ENCODE data around the gene ARMC2.

- TF ChIP-seq CTCF (conservative IDR thresholded peaks at IDR 0.05; ENCODE audit: low read depth, low read length): no peak
- TF ChIP-seq EZH2 (IDR thresholded peaks at IDR 0.05; ENCODE audit: borderline replicate concordance, low read depth, low read length, poor library complexity, severe bottlenecking): no peak
Observed at GRCh38 chr6:108874470-108875160, 26.4 kb downstream of the ARMC2 start.
